ENCODE data around the gene FOLR2.

The FOLR2 gene

DNA sequence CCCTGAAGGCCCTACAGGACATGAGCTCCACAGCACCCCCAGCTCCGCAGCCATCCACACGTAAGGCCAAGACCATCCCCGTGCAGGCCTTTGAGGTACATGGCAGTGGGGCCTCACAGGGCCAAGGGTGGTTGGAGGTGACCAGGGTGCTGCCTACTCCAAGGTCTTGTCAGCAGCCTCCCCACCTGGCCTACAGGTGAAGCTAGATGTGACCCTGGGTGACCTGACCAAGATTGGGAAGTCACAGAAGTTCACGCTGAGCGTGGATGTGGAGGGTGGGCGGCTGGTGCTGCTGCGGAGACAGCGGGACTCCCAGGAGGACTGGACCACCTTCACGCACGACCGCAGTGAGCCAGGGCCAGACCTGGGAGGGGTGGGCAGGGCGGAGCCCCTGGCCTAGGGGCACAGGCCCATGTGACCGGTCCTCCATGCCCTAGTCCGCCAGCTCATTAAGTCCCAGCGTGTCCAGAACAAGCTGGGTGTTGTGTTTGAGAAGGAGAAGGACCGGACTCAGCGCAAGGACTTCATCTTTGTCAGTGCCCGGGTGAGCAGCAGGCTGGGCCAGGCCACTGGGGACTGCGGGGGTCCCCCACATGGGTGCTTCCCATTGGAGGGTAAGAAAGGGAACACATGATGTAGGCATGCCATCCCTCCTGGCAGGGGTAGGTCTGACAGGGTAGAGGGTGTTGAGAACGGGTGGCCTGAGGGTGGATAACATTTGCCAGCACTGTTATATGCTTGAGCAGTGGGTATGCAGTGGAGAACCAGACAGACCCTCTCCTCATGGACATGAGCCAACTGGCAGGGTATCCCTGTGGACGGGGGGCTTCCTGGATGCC is 13.6 kb downstream of the FOLR2 start:
- no peak for DNase-seq (ENCODE audit: low read depth)

DNA sequence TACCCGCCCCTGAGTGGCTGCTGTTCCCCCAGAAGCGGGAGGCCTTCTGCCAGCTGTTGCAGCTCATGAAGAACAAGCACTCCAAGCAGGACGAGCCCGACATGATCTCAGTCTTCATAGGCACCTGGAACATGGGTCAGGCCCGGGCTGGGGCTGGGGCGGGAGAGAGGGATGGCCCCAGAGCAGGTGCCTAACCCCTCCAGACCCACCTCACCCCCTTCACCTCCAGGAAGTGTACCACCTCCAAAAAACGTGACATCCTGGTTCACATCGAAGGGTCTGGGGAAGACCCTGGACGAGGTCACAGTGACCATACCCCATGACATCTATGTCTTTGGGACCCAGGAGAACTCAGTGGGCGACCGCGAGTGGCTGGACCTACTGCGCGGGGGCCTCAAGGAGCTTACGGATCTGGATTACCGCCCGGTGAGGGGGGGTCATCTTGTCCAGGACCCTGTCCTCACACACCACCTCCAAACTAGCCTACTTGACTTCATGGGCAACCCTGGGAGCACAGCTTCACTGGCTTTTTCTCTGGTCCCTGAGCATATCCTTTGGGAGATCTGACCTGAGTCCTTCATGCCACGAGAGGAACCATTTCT is 14.3 kb downstream of the FOLR2 start:
- no peak for DNase-seq (ENCODE audit: low read depth)

DNA sequence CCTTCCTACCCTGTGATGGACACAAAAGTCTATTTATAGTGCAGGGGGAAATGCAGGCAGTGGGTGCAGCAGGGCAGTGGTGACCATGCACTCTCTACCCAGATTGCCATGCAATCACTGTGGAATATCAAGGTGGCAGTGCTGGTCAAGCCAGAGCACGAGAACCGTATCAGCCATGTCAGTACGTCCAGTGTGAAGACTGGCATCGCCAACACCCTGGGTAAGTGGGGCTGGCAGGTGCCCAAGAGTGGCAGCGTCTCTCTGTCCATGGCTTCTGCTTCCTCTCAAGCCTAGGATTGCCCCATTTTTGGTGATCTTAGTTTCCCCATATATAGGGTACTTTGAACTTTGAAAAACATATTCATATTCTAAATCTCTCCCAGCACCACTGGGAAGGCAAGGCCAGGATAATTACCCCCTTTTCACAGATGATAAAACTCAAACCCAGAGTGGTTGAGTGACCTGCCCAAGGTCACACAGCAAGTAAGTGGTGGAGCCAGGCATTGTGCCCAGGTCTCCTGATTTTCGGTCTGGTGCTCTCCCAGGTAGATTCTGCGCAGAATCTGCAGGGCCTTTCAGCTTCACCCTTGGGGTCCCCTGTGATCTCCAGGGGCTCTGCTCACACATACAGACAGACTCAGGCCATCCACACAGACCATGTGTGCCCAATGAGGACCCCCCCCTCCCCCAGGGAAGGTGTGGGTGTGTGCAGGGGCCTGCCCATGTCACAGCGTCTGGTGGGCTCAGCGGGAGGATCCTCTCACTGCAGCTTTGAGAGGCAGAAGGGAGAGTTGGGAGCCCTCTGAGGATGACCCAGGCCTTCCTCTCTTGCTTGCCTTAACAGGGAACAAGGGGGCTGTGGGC is 15.0 kb downstream of the FOLR2 start:
- no peak for DNase-seq (ENCODE audit: low read depth)

DNA sequence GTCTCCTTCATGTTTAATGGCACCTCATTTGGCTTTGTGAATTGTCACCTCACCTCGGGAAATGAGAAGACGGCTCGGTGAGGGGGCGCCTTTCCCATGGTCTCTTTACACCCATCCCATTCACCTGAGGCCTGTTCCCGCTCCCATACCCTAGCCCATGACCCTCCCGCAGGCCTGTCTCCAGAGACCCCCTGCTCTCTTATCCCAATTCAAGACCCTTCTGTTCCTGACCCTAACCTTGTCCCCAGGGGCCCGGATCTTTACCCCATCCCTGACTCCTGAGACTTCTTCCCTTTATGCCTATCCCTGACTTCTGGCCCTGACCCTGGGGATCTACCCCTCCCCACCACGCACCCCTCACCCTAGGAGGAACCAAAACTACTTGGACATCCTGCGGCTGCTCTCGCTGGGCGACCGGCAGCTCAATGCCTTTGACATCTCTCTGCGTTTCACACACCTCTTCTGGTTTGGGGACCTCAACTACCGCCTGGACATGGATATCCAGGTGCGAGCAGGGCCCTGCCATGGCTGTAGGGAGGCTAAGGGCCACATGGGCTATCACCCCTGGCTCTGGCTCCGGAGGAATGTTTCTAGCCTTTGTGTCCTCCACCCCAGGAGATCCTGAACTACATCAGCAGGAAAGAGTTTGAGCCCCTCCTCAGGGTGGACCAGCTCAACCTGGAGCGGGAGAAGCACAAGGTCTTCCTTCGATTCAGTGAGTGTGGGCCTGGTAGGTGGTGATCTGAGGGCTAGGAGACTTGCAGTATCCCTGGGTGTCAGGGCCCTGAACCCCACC is 15.9 kb downstream of the FOLR2 start:
- DNase-seq (ENCODE audit: low read depth): no peak

DNA sequence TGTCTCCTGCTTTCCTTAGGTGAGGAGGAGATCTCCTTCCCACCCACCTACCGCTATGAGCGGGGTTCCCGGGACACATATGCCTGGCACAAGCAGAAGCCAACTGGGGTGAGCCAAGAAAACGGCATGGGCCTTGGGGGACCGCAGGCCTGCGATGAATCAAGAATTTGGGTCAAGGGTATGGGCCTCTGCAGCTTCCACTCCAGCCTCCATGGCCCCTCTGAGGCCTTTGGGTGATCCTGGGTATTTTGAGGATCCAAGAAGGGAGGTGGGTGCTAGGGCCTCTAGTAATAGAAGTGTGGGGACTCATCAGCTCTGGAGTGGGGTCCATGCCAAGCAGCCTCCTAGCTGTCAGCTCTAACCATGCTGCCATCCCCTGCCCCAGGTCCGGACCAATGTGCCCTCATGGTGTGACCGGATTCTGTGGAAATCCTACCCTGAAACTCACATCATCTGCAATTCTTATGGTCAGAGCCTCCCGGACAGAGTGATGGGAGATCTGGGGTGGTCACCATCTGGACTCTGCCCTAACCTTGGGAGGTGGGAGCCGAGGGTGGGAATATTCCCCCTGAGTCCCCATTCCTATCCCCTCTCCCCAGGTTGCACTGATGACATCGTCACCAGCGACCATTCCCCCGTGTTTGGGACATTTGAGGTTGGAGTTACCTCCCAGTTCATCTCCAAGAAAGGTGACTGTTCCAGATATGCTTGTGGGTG is 16.6 kb downstream of the FOLR2 start:
- DNase-seq (ENCODE audit: low read depth): no peak

DNA sequence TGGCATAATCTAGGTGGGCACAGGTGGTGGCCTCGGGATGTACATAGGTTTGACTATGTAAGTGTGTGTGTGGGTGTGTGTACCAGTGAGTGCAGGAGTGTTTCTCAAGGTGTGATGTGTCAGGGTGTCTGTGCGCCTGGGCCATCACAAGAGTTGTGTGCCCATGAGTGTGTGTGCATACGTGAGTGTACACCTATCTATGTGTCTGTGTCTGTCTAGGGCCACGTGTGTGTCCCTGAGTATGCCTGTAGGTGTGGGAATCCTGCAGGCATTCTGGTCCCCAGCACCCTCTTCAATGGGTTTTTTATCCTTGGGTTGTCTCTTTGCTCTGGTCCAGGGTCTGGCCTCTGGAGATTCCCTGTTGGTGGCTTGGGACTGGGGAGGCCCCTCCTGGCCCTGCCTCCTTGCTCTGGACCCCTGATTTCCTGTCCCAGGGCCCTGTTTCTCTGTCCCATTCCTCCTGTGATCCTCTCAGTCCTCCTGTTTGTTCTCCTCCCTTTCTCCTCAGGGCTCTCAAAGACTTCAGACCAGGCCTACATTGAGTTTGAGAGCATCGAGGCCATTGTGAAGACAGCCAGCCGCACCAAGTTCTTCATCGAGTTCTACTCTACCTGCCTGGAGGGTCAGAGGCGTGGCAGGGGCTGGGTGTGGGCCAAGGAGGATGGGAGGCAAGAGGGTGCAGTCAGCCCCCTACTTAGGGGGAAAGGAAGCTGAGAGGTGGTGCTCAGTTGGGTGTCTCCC is 17.3 kb downstream of the FOLR2 start:
- DNase-seq (ENCODE audit: low read depth): no peak

DNA sequence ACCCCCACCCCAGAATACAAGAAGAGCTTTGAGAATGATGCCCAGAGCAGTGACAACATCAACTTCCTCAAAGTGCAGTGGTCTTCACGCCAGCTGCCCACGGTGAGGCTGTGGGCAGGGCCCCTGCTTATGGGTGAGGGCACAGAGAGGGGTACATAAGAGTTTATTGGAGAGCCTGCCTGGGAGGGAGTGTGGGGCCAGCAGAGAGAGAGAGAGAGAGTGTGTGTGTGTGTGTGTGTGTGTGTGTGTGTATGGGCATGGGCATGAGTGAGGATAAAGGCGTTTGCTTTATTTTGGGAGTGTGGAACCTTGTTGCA is 17.9 kb downstream of the FOLR2 start:
- no peak for DNase-seq (ENCODE audit: low read depth)

DNA sequence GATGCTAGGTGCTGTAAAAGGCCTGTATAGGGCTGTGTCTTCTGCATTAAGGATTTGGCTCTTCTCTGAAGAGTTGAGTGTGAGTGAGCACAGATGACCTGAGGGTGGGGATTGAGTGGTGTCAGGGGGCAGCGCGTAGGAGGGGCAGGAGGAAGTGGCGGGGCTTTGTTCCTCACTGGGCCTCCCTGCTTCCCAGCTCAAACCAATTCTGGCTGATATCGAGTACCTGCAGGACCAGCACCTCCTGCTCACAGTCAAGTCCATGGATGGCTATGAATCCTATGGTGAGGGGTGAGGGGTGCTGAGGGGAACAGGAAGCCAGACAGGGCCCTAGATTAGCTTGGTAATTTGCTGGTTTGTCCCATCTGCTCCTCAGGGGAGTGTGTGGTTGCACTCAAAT is 18.3 kb downstream of the FOLR2 start:
- no peak for DNase-seq (ENCODE audit: low read depth)

DNA sequence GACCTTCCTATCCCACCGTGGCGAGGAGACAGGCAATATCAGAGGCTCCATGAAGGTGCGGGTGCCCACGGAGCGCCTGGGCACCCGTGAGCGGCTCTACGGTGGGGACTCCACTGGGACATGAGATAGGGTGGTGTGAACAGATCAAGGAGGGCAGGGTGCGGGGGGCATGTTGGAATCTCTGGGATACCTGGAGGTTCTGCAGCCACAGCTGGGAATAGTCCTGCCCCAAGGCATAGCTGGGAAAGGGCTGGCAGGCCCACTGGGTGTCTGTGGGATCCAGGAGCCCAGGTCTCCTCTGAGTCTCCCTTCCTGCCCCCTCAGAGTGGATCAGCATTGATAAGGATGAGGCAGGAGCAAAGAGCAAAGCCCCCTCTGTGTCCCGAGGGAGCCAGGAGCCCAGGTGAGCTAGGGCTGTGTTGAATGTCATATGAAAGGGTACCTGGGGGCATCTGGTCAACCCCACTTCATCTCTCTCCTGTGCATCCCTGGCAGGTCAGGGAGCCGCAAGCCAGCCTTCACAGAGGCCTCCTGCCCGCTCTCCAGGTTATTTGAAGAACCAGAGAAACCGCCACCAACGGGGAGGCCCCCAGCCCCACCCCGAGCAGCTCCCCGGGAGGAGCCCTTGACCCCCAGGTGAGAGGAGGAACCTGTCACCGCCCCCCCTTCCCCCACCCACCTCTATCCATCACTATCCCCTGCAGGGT is 18.9 kb downstream of the FOLR2 start:
- no peak for DNase-seq (ENCODE audit: low read depth)

DNA sequence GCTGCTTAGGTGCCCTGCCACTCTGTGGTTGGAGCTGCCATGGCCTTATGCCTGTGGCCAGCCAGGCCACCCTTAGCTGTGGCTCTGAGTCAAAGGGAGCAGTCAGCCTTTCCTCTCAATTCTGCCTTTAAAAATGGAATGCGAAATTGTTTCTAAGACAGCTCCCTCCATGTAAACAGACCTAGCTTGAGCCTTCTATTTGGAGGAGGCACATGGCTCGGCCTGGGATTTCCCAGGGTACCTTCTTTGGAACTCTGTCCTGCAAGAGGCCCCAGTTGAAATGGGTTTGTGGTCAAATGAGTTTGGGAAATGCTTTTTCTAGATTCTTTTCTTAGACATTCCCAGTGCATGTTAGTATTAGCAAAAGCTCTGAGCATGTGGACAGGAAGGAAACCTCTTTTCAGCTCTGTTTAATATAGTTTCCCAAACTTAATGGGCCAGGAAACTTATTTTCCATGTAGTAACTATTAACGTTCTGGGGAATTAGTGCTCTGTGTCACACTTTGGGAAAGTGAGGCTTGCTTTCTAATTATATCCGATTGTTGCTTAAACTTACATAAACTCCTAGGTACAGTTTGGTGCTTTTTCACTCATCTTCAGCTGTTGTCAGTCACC is 19.6 kb downstream of the FOLR2 start:
- DNase-seq (ENCODE audit: low read depth): no peak

DNA sequence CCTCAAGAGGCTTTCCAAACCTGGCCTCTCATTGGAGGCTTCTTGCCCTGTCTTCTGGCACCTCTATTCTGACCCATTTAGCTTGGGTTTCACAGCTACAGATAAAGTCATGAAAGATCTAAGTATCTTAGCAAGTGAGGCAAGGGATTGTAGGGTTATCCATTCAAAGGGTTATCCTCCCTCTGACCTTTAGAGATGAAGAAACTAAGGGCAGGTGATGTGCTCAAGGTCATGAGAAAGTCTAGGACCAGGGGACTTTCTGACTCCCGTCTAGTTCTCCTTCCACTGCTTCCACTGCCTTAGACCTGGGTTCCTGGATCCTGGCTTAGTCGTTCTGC is 20.1 kb downstream of the FOLR2 start:
- DNase-seq (ENCODE audit: low read depth): no peak

DNA sequence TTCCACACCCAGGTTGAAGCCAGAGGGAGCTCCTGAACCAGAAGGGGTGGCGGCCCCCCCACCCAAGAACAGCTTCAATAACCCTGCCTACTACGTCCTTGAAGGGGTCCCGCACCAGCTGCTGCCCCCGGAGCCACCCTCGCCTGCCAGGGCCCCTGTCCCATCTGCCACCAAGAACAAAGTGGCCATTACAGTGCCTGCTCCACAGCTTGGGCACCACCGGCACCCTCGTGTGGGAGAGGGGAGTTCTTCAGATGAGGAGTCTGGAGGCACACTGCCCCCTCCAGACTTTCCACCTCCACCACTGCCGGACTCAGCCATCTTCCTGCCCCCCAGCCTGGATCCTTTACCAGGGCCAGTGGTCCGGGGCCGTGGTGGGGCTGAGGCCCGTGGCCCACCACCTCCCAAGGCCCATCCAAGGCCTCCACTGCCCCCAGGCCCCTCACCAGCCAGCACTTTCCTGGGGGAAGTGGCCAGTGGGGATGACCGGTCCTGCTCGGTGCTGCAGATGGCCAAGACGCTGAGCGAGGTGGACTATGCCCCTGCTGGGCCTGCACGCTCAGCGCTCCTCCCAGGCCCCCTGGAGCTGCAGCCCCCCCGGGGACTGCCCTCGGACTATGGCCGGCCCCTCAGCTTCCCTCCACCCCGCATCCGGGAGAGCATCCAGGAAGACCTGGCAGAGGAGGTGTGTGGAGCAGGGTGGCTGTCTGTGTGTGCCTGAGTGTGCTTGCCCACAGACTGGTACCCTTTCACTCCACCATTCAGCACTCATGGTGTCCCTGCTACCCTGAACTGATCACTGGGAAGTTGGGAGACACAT is 20.7 kb downstream of the FOLR2 start:
- DNase-seq (ENCODE audit: low read depth): no peak

DNA sequence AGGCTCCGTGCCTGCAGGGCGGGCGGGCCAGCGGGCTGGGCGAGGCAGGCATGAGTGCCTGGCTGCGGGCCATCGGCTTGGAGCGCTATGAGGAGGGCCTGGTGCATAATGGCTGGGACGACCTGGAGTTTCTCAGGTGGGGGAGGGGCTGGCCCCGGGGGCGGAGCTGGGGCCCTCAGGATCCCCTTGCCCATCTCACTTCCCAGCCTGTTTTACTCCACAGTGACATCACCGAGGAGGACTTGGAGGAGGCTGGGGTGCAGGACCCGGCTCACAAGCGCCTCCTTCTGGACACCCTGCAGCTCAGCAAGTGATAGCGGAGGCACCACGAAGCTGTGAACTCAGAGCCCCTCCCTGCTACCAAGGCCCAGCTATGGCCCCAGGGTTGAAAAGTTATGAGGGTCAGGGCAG is 21.5 kb downstream of the FOLR2 start:
- DNase-seq (ENCODE audit: low read depth): no peak

DNA sequence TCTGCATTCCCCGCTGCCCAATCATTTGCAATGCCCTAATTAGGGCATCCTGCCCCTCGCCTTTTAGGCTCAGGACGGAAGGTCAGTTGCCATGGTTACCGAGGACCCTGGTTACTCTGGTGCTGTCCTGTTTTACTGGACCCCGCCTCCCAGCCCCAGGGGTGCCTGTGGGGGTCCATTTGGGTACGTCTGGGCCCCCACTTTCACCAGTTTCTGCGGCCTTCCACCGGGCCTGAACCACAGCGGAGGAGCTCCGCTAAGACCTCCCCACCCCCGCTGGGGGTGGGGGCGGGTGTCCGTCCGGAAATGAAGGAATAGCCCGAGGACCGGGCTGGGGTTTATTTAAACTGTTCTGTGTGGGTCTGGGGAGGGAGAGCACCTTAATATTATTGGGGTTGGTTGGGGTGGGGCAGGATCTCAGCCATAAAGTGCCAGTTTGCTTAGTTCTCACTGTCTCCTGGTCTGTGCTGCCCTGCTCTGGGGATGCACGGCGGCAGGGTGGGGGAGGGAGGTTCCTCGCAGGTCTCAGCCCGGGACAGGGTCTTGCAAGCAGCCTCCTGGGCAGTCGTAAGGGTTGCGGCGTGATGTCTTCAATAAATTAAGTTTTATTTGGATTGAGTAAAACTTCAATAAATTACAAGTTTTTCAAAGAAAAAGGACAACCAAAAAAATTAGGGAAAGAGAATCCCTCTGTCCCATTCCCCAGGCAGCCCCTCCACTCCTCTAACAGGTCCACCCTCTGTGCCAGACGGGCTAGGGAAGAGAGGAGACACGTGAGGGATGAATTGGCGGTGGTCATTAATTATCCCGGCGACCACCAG is 22.1 kb downstream of the FOLR2 start:
- DNase-seq (ENCODE audit: low read depth): no peak

DNA sequence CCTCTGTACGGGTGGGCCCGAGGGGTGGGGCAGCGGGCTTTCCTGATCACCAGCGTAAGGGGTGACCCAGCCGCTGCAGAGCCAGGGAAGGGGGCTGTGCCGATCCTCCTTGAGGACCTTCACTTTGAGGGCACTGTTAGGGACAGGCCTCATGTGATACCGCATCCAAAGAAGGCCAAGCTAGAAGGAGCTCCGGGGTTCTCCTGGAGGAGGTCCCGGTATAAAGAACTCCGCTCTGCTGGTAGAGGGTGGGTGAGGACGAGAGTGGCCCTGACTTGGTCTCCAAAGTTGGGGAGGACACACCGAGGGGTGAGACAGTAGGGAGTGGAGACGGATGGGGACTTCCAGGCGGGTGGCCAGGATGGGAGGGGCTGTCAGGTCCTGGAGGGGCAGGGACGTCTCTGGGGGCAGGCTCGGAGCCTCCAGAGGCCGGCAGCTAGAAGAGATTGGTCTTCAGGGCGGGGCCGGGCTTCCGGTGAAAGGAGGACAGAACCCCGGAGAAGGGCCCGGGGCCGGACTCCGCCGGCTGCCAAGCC is 22.8 kb downstream of the FOLR2 start:
- DNase-seq (ENCODE audit: low read depth): no peak

DNA sequence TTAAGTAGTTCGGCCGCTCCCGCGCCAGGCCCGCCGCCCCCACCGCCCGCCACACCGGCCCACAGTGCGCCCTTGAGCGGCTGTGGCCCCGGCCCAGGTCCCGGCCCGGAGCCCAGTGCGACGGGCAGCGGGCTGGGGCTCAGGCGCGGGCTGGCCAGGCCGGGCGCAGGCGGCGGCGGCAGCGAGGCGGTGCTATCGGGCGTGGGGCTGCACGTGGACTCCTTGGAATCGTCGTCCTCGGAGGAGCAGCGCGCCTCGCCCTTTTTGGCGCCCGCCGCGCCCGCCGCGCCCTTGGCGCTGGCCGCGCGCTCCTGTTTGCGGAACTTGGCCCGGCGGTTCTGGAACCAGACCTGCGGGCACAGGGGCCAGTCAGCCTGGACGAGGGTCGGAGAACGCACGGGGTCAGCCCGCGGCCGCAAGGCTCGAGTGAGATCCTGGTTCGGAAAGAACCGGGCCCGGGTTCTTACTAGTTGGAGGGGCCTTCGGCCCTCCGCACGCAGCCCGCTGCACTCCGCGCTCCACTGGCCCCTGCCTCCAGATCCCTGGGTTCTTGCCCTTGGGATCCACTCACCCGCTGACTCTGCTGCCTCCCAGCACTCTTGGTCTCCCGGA is 23.4 kb downstream of the FOLR2 start:
- no peak for DNase-seq (ENCODE audit: low read depth)

All from stimulated activated CD8-positive, alpha-beta memory T cell treated with anti-CD3 and anti-CD28 coated beads, Interleukin-7, amount 100 ng/mL, for 24 hours (primary cell).